Activated naive CD4-positive, alpha-beta T cell treated with anti-CD3 and anti-CD28 coated beads, Interleukin-2, amount 50 U/mL, for 72 hours (primary cell): ENCODE data around the gene GAD2. TPM values are rescaled to one million over a fixed set of nuclear protein-coding genes. Genes with fewer than 3 reads are reported as not detected.

Experiments used
- ATAC-seq, 2 donors: fragments of 150-1000 bp; cut with Tn5 transposase; 2 replicates each; pipeline ENCODE4 v1.10.0; 2021; ENCODE audit warnings: mild to moderate bottlenecking in 2 of 2, moderate library complexity in 2 of 2
- DNase-seq, 2 donors: peaks; one replicate each; pipeline ENCODE4 v3.0.0; 2021 to 2022; ENCODE audit warnings: low spot score in 2 of 2
- H3K27ac Mint-ChIP-seq, 2 donors: one replicate each; pipeline ENCODE4 v1.8.0; 2022; ENCODE audit warnings: mild to moderate bottlenecking in 2 of 2, mixed read lengths in 2 of 2
- H3K36me3 Mint-ChIP-seq, 2 donors: one replicate each; pipeline ENCODE4 v1.8.0; 2022; ENCODE audit warnings: mixed read lengths in 2 of 2
- H3K9me3 Mint-ChIP-seq, 2 donors: one replicate each; pipeline ENCODE4 v1.8.0; 2022; ENCODE audit warnings: mixed read lengths in 2 of 2
- total RNA-seq, 2 donors: library from RNA; stranded (reverse); gene quantifications; one replicate each; pipeline ENCODE4 v1.2.3, GENCODE V29; 2022

GAD2 gene
- total RNA-seq: not detected

GRCh38 chr10:26216585-26217395 lies at the start of gene GAD2:
Gene GAD2 (plus strand): TSS chr10:26216774. CDS start chr10:26216810, 36 bp downstream.
- Mint-ChIP-seq H3K36me3 (peaks cover 7 to 8% of the 10 kb centered on the region in 2 donors), H3K27ac (peak within 1 kb of the TSS in 1 of 2 donors; percentile 22), H3K9me3 (no peaks in the 10 kb centered on the region)
- ATAC-seq (peak in 1 of 2 donors; percentile 41), DNase-seq (peak in 1 of 2 donors; percentile 21)

- Mint-ChIP-seq H3K9me3 (no peaks in the 10 kb centered on the region), H3K27ac (no peak overlapping the region), H3K36me3 (no peaks in the 10 kb centered on the region)
- ATAC-seq (no peak), DNase-seq (no peak)
Observed at GRCh38 chr10:26169466-26169865, 47.1 kb upstream of the GAD2 start.

- ATAC-seq: no peak
- no peaks in the 10 kb centered on the region for H3K36me3 Mint-ChIP-seq
- H3K9me3 Mint-ChIP-seq: no peaks in the 10 kb centered on the region
Observed at GRCh38 chr10:26172131-26172530, 44.4 kb upstream of the GAD2 start.

GRCh38 chr10:26173837-26174236 lies 42.7 kb upstream of the GAD2 start:
- H3K36me3 Mint-ChIP-seq: no peaks in the 10 kb centered on the region

More at GRCh38 chr10:26172131-26172530, 44.4 kb upstream of the GAD2 start:
- no peak overlapping the region for H3K27ac Mint-ChIP-seq
- DNase-seq: no peak

GRCh38 chr10:26177341-26177740 lies 39.2 kb upstream of the GAD2 start:
- Mint-ChIP-seq H3K9me3 (no peaks in the 10 kb centered on the region), H3K36me3 (no peaks in the 10 kb centered on the region), H3K27ac (no peak overlapping the region)
- ATAC-seq: no peak
- DNase-seq: no peak

More at GRCh38 chr10:26173837-26174236, 42.7 kb upstream of the GAD2 start:
- Mint-ChIP-seq H3K27ac (no peak overlapping the region), H3K9me3 (no peaks in the 10 kb centered on the region)
- ATAC-seq (no peak), DNase-seq (no peak)

GRCh38 chr10:26194275-26194674 lies 22.3 kb upstream of the GAD2 start:
- DNase-seq: no peak
- ATAC-seq: no peak
- Mint-ChIP-seq H3K27ac (no peak overlapping the region), H3K9me3 (peaks cover 6 to 8% of the 10 kb centered on the region in 2 donors), H3K36me3 (peaks cover 0 to 8% of the 10 kb centered on the region in 2 donors)

- H3K36me3 Mint-ChIP-seq: peaks cover 0 to 6% of the 10 kb centered on the region in 2 donors
- DNase-seq (no peak), ATAC-seq (no peak)
- H3K9me3 Mint-ChIP-seq: peaks cover 4 to 8% of the 10 kb centered on the region in 2 donors
- no peak overlapping the region for H3K27ac Mint-ChIP-seq
Observed at GRCh38 chr10:26197248-26197647, 19.3 kb upstream of the GAD2 start.

GRCh38 chr10:26198119-26198518 lies 18.5 kb upstream of the GAD2 start:
- no peak overlapping the region for H3K27ac Mint-ChIP-seq
- ATAC-seq (no peak), DNase-seq (no peak)
- H3K36me3 Mint-ChIP-seq: peaks cover 0 to 6% of the 10 kb centered on the region in 2 donors
- peaks cover 4 to 8% of the 10 kb centered on the region in 2 donors for H3K9me3 Mint-ChIP-seq

- DNase-seq (no peak), ATAC-seq (no peak)
- peaks cover 0 to 6% of the 10 kb centered on the region in 2 donors for H3K36me3 Mint-ChIP-seq
- H3K27ac Mint-ChIP-seq: no peak overlapping the region
- H3K9me3 Mint-ChIP-seq: peaks cover 4 to 8% of the 10 kb centered on the region in 2 donors
Observed at GRCh38 chr10:26199841-26200240, 16.7 kb upstream of the GAD2 start.

- peaks cover 0 to 5% of the 10 kb centered on the region in 2 donors for H3K9me3 Mint-ChIP-seq
- ATAC-seq: no peak
- H3K36me3 Mint-ChIP-seq: no peaks in the 10 kb centered on the region
- DNase-seq: no peak
- no peak overlapping the region for H3K27ac Mint-ChIP-seq
Observed at GRCh38 chr10:26205223-26205622, 11.4 kb upstream of the GAD2 start.

- H3K36me3 Mint-ChIP-seq: no peaks in the 10 kb centered on the region
- no peak overlapping the region for H3K27ac Mint-ChIP-seq
Observed at GRCh38 chr10:26211781-26212444, 4.7 kb upstream of the GAD2 start.

GRCh38 chr10:26212511-26212910 lies 4.1 kb upstream of the GAD2 start:
- ATAC-seq (no peak), DNase-seq (no peak)
- H3K27ac Mint-ChIP-seq: no peak overlapping the region
- peaks cover 0 to 1% of the 10 kb centered on the region in 2 donors for H3K9me3 Mint-ChIP-seq
- no peaks in the 10 kb centered on the region for H3K36me3 Mint-ChIP-seq

More at GRCh38 chr10:26211781-26212444, 4.7 kb upstream of the GAD2 start:
- DNase-seq (no peak), ATAC-seq (no peak)
- H3K9me3 Mint-ChIP-seq: peaks cover 0 to 5% of the 10 kb centered on the region in 2 donors

GRCh38 chr10:26213157-26213800 lies 3.3 kb upstream of the GAD2 start:
- Mint-ChIP-seq H3K36me3 (no peaks in the 10 kb centered on the region), H3K9me3 (no peaks in the 10 kb centered on the region), H3K27ac (no peak overlapping the region)
- no peak for ATAC-seq
- DNase-seq: no peak

GRCh38 chr10:26214004-26214403 lies 2.6 kb upstream of the GAD2 start:
- ATAC-seq (no peak), DNase-seq (no peak)
- H3K9me3 Mint-ChIP-seq: no peaks in the 10 kb centered on the region
- H3K36me3 Mint-ChIP-seq: peaks cover 6 to 7% of the 10 kb centered on the region in 2 donors
- H3K27ac Mint-ChIP-seq: no peak overlapping the region

- no peak for DNase-seq
- Mint-ChIP-seq H3K9me3 (no peaks in the 10 kb centered on the region), H3K27ac (no peak overlapping the region), H3K36me3 (peaks cover 7 to 8% of the 10 kb centered on the region in 2 donors)
- no peak for ATAC-seq
Observed at GRCh38 chr10:26214551-26215395, 1.8 kb upstream of the GAD2 start.

GRCh38 chr10:26215396-26215934 lies 1.1 kb upstream of the GAD2 start:
- H3K27ac Mint-ChIP-seq: no peak overlapping the region
- H3K36me3 Mint-ChIP-seq: peaks cover 7 to 8% of the 10 kb centered on the region in 2 donors
- ATAC-seq (no peak), DNase-seq (no peak)
- H3K9me3 Mint-ChIP-seq: no peaks in the 10 kb centered on the region
